Stimulated activated naive CD4-positive, alpha-beta T cell treated with Interleukin-2 at 50 U/mL for 16 hours (primary cell): ENCODE data around the gene B9D2.
A peak's percentile ranks its signal among the peaks of the same experiment; 100 is the strongest.
"Not testable (repeated sequence)": the region's sequence is repeated elsewhere in the genome, so short reads cannot be mapped to it uniquely, and the experiment has no call there.

Source experiments
- DNase-seq: peaks from one replicate; lab custom pipeline; 2025; lab: John Stamatoyannopoulos, UW

The B9D2 gene

DNA sequence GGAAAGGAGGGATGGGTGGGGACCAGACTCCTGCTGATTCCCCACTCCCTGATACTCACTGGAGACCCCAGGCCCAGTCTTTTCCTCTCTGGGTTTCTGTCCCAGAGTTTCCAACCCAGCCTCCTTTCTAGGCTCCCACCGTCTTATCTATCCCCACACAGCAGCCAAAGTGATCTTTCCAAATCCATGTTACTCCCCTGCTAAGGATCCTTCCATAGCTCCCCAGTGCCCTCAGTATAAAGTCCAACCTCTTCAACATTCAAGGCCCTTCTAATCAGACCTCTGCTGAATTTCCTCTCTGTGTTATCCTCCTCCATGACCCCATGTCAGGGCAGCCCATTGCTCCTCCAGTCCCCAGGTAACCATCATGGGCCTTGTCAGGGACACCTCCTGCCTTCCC is 8.9 kb downstream of the B9D2 start:
- DNase-seq: no peak

DNA sequence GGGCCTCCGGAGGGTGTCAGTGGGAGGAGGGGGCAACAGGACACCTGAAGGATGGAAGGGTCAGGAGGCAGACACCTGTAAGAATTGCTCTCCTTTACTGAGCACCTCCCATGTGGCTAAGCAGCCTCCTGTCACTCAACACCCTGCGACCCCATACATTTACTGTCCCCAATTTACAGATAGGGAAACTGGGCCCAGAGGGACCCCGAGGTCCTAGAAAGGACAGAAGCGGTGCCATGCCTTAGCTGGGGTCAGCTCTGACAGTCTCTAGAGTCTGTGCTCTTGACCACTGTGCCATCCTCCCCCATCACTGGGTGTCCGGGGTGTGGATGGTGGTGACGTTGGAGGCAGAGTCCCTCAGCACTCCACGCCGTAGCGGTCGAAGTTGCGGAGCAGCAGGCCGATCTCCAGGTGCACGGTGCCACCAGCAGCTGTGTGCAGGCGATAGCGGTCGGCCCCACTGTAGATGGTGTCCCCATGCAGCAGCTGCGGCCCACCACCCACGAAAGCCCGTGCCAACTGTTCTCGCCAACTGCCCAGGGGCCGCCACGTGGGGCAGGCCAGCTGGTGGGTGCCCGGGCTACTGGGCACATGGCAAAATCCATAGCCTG is 9.5 kb downstream of the B9D2 start:
- DNase-seq: no peak

DNA sequence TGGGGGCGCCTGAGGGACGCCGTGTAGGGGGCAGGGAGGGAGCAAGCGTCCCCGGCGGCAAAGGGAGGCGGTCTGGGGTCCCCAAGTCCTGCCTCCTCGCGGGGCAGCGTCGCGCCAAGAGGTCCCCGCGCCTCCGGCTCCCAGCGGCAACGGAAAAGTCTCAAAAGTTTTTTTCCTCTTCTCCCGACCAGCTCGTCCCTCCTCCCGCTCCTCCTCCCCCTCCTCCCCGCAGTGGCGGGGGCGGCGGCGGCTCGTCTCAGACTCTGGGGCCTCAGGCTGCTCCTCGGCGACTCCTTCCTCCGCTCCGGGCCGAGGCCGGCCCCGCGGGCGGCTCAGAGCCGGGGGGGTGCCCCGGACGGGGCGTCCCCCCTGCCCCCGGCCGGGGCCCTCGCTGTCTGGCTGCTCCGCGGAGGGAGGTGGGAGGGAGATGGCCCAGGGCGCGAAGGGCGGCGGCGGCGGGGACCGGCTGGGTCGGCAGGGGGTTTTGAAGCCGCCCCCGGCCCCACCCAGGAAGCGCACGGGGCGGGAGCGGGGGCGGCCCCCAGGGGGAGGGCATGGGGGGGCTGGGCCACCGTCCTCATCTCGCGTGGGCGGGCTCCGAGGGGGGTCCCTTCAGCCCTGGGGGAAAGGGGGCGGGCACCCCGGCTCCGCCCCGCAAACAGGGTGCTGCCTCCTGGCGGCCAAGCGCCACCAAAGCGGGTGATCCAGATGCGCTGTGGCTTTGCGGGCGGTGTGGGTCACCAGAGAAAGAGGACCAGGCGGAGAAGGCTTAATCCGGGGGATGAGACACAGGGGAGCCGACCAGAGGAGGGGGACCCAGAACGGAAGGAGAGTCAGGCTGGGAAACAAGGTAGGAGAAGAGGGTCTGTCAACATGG is 10.2 kb downstream of the B9D2 start, which contains the start of gene TGFB1:
TGFB1 (minus strand) TSS at position 457 of the 877 bp plus-strand sequence. CDS start 878 bp downstream, outside the sequence.
- DNase-seq: peak; percentile 91

DNA sequence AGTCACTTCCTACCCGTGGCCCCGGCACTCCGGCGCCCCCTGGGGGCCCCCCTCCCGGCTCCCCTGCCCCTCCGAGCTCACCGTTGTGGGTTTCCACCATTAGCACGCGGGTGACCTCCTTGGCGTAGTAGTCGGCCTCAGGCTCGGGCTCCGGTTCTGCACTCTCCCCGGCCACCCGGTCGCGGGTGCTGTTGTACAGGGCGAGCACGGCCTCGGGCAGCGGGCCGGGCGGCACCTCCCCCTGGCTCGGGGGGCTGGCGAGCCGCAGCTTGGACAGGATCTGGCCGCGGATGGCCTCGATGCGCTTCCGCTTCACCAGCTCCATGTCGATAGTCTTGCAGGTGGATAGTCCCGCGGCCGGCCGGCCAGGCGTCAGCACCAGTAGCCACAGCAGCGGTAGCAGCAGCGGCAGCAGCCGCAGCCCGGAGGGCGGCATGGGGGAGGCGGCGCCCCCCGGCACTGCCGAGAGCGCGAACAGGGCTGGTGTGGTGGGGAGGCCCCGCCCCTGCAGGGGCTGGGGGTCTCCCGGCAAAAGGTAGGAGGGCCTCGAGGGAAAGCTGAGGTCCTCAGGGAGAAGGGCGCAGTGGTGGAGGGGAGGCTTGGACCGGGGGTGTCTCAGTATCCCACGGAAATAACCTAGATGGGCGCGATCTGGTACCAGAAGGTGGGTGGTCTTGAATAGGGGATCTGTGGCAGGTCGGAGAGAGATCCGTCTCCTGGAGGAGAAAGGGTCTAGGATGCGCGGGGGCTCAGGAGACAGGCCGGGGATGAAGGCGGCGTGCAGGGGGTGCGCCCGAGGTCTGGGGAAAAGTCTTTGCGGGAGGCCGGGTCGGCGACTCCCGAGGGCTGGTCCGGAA is 11.1 kb downstream of the B9D2 start:
- DNase-seq: peak; percentile 65

DNA sequence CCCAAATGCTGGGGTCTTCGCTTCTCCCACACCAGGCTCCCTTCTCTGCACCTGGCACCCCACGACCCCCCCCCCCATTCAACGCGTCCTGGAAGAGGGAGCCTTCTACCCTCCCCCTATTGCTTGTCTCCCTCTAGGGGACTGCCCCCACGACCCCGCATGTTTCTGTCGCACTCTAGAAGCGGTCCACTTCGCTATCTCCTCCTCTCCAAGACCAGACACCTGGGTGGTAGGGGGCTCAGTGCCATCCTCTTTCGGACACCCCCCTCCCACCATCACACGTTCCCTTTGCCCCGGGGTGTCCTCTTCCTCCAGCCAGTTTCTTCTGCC is 11.7 kb downstream of the B9D2 start:
- DNase-seq: no peak

DNA sequence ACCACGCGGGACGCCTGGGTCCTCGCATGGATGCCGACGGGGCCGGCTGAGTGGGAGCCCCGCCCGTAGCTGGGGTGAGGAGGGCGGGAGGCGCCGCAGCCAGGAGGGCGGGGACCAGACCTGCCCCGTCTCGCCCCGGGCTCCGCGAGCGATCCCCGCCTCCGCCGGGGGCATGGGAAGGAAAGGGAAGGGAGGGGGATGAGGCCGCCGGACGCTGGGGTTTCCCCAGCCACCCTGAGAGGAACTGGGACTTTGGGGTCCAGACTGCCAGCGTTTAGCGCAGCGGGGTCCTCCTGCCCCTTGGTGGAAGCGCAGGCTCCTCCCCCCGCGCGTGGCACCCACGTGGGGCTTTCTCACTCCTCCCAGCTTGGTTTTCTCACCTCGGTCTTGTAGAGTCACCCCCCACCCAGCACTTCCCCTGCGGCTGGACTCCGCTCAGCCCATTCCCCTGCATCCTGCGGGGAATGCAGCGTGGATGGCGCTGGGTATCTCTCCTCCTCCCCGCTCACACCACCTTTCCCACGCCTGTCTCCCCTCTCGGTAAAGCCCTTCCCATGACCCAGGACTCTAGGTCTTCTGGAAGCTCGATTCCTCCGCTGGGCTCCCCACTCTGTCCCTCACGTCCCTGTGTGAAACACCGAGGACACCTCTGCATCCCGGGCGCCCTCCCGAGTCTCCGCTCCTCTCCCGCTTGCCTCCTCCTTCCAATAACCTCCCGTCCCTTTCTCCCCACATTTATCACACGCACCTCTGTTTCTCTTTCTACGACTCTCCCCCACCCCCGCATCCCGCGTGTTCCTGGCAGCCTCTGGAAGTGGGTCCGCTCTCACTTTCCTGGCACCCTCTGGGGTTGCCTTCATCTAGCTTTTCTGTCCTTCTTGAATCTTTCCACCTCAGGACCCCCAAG is 12.4 kb downstream of the B9D2 start:
- DNase-seq: peak; percentile 86

DNA sequence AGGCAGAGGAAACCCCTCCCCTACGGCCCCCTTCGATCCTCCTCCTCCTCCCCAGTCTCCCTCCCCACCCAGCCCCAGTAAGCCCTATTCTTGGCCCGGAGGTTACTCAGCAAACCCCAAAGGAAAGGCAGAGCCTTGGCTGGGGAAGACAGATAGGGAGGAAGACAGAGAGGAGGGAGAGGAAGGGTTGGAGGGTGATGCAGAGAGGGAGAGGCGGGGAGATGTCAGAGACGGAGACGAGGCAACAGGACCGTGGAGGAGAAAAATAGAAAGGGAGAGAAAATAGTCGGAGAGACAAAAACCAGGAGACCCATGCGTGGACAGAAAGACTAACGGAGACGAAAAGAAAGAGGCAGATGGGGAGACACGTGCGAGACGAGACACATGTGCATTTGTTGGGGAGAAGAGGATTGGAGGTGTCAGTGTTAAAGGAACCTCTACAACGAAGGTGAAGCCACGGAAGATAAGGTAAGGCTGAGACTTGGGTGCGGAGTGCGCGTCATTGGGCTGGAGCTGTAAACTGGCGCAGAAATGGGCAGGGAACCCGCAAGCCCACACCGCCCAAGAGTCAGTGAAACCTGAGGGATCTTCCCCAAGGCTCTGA is 13.1 kb downstream of the B9D2 start:
- DNase-seq: no peak

DNA sequence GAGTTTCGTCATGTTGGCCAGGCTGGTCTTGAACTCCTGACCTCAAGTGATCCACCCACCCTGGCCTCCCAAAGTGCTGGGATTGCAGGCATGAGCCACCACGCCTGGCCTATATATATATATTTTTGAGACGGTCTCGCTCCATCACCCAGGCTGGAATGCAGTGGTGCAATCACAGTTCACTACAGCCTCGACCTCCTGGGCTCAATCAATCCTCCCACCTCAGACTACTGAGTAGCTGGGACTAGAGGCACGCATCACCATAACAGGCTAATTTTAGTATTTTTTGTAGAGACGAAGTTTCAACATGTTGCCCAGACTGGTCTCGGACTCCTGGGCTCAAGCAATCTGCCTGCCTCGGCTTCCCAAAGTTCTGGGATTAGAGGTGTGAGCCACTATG is 17.0 kb downstream of the B9D2 start:
- not testable (repeated sequence) for DNase-seq

DNA sequence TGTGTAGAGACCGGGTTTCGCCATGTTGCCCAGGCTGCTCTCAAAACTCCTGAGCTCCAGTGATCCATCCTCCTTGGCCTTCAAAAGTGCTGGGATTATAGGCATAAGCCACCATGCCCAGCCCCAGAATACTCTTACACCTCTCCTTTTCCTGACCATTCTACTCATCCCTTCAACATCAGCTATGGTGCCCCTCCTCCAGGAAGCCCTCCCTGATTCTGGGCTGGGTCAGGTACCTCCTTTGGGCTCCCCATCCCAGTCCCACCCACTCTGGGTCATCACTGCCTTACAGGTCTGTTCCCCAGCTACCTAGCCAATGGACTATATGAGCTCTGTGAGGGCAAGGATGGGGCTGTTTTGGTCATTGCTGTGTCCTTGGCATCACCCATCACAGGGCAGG is 19.8 kb downstream of the B9D2 start:
- DNase-seq: no peak

DNA sequence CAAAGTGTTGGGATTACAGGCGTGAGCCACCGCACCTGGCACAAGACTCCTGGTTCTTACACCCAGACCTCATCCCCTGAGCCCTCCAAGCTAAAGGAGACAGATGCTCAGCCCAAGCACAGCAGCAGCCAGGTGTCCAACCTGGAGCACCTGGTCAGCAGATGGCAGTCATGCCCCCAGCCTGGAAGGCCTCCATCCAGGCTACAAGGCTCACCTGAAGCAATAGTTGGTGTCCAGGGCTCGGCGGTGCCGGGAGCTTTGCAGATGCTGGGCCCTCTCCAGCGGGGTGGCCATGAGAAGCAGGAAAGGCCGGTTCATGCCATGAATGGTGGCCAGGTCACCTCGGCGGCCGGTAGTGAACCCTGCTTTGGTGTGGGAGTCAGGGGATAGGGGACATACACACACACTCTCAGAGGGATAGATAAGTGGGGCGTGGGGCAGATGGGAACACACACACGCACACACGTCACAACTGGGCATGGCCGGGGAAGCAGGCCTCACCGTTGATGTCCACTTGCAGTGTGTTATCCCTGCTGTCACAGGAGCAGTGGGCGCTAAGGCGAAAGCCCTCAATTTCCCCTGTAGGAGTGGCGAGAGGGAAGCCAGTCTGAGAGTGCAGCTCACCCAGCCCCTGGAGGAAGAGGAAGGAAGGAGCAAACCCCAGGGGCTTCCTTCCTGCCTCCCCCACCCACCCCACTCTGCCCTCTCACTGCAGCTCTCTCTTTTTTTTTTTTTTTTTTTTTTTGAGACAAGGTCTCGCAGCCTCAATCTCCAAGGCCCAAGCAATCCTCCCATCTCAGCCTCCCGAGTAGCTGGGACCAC is 22.1 kb downstream of the B9D2 start:
- DNase-seq: no peak

DNA sequence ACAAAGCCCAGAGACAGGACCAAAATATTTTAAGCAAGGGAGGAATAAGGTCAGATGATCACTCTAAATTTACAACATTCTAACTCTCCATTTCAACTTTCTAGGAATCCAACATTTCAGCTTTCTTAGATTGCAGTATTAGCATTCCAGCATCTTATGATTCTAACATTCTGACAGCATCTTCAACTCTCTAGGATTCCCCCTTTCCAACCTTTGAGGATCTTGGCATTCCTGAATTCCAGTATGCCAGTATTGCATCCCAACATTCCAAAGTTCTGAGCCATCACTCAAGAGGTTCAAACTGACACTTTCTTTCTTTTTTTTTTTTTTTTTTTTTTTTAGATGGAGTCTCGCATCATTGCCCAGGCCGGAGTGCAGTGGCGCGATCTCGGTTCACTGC is 24.0 kb downstream of the B9D2 start:
- no peak for DNase-seq

DNA sequence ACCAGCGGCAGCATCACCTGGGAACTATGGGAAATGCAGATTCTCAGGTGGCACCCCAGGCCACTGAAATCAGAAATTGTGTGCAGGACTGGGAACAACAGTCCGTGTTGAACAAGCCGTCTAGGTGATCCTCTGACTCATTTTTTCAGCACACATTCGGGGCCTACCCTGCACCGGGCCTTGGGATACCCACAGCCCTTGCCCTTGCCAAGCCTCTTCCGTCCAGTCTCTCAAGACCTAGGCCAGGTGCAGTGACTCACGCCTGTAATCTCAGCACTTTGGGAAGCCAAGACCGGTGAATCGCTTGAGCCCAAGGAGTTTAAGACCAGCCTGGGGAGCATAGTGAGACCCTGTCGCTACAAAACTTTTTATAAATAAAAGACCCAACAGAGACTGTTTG is 28.5 kb downstream of the B9D2 start:
- DNase-seq: no peak

DNA sequence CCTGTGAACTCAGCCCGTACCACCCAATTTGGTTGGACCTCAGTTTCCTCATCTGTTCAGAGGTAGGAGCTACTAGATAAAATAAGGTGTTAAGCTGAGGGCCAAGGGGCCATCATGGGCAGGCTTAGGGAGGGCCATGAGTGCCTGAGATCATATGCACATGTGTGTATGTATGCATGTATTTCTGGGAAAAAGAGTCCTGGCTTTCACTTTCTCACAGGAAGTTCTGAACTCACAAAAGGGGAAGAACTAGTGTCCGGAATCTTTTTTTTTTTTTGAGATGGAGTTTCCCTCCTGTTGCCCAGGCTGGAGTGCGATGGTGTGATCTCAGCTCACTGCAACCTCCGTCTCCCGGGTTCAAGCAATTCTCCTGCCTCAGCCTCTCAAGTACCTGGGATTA is 29.2 kb downstream of the B9D2 start:
- no peak for DNase-seq

DNA sequence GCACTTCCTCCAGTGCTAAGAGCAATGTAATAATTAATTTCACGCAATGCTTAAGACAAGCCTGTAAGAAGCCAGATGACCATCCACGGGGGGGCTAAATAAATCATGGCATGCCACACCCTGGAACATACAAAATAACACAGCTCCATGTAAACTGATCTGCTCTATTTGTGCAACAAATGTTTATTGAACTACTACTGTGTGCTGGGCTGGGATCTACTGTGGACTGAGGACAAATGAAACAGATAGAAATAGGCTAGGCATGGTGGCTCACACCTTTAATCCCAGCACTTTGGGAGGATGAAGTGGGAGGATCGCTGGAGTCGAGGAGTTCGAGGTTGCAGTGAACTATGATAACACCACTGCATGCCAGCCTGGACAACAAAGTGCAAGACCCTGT is 31.5 kb downstream of the B9D2 start:
- no peak for DNase-seq

DNA sequence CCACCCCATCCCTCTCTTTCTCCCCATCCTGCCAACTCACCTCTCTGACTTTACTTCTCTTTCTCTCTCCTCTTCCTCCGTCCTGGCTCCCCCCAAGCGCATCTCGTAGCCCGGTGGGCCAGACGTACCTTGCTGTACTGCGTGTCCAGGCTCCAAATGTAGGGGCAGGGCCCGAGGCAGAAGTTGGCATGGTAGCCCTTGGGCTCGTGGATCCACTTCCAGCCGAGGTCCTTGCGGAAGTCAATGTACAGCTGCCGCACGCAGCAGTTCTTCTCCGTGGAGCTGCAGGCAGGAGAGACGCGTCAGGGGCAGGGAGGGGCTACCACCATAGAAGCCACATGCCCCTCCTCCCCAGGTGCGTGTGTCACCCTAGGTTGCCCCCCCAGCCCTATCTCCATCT is 31.9 kb downstream of the B9D2 start:
- DNase-seq: no peak

DNA sequence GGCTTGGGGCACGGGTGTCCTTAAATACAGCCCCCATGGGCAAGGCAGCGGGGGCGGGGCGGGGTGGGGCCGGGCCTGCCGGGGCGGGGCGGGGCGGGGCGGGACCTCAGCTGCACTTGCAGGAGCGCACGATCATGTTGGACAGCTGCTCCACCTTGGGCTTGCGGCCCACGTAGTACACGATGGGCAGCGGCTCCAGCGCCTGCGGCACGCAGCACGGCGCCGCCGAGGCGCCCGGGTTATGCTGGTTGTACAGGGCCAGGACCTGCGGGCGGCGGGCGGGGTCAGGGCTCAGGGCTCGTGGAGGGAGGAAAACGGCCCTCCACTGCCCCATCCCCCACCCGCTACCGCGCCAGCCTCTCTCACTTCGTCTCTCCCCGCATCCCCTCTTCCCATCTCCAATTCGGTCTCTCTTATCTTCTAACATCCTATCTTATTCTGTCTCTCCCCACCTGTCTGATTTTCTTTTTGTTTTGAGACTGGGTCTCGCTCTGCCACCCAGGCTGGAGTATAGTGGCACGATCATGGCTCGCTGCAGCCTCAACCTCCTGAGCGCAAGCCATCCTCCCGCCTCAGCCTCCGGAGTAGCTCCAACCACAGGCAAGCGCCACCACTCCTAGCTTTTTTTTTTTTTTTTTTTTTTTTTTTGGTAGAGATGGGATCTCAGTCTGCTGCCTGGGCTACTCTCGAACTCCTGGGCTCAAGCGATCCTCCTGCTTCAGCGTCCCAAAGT is 32.8 kb downstream of the B9D2 start:
- DNase-seq: no peak

DNA sequence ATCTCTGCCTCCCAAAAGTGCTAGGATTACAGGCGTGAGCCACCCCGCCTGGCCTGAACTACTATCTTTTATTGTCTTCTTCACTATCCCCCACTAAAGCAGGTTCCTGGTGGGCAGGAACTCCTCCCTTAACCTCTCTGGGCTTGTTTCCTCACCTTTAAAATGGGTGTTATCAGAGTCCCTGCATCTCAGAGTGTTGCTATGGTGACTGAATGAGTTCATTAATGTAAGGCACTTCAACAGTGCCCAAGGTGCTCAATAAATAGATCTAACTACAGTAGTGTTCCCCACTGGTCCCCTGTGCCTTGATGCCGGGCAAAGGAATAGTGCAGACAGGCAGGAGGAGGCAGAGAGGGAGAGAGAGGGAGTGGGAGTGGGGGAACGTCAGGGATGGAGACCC is 33.5 kb downstream of the B9D2 start:
- DNase-seq: no peak

DNA sequence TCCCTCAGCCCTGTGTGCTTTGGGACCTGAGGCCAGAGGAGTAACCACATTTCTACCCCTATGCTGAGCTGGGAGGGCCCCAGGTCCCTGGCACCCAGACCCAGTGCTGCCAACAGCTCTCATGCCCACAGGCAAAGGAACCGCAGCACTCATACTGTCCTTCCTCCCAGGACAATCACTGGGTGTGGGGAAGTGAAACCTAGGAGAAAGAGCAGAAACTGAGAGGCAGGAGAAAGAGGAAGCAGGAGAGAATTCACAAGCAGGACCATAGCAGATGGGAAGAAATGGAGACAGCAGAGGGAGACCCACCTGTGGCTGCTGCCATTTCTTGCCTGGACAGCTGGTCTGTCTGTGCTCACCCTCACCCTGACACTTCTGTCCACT is 35.1 kb downstream of the B9D2 start:
- DNase-seq: no peak

DNA sequence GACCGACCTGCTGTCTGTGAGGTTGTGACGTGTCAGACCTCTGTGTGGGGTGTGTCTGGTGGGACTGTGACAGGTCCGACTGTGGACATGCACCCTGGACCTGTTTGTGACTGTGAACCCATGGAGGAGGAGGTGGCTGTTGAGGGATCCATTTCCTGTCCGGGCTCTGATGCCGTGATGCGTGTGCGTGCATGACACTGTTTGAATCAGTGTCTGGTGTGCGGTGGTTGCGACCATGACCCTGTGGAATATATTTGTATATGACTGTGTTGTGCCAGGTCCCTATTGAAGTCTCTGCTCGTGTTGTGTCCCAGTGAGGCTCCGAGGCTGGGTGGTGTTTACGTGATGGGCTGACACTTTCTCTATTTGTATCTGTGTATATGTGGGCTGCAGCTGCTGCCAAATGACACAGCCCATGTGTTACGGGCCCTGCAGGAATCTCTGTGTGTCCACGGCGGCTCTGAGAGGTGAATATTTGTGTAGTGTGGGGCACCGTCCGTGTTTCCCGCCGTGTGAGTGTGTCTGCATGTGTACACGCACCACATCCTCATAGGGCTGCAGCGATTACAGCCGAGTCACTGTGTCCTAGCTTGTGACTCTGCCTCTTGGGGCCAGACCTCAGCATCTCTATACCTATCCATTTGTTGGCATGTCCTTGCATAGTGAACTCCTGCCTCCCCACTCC is 35.6 kb downstream of the B9D2 start:
- DNase-seq: peak; percentile 85
